Measurements from ENCODE around the gene ANO7.

ANO7 gene

GRCh38 chr2:241238693-241239198, 50.3 kb downstream of the ANO7 start:
- CTCF ChIA-PET = no interaction called here
- TF ChIP-seq CTCF (IDR thresholded peaks at IDR 0.05; ENCODE audit: insufficient read depth, low read length, missing control alignments) = no peak
- H3K4me3 ChIP-seq (ENCODE audit: low read depth, low read length) = no peak overlapping the region
- POLR2A ChIA-PET = no interaction called here
- no peak for DNase-seq (ENCODE audit: low read depth, low spot score)

- no peak overlapping the region for H3K4me3 ChIP-seq (ENCODE audit: low read depth, low read length)
- ChIA-PET CTCF (no interaction called here), POLR2A (no interaction called here)
- no peak for DNase-seq (ENCODE audit: low read depth, low spot score)
- TF ChIP-seq CTCF (IDR thresholded peaks at IDR 0.05; ENCODE audit: insufficient read depth, low read length, missing control alignments) = no peak
Observed at GRCh38 chr2:241239552-241240202, 51.2 kb downstream of the ANO7 start.

- ChIA-PET CTCF (no interaction called here), POLR2A (interaction anchor here (0.8 kb wide), 1 partner anchor 9 kb away, joined by 4 read pairs; no protein-coding TSS in a partner anchor)
- no peak for DNase-seq (ENCODE audit: low read depth, low spot score)
- H3K4me3 ChIP-seq (ENCODE audit: low read depth, low read length) = no peak overlapping the region
- TF ChIP-seq CTCF (IDR thresholded peaks at IDR 0.05; ENCODE audit: insufficient read depth, low read length, missing control alignments) = no peak
Observed at GRCh38 chr2:241240320-241241004, 52.0 kb downstream of the ANO7 start.

GRCh38 chr2:241241669-241242068, 53.2 kb downstream of the ANO7 start:
- TF ChIP-seq CTCF (IDR thresholded peaks at IDR 0.05; ENCODE audit: insufficient read depth, low read length, missing control alignments) = no peak
- no peak overlapping the region for H3K4me3 ChIP-seq (ENCODE audit: low read depth, low read length)
- CTCF ChIA-PET = interaction anchor here (1.3 kb wide), 1 partner anchor 390 kb away, joined by 4 read pairs; no protein-coding TSS in a partner anchor
- no peak for DNase-seq (ENCODE audit: low read depth, low spot score)
- POLR2A ChIA-PET = no interaction called here

- CTCF ChIA-PET = interaction anchor here (1.3 kb wide), 1 partner anchor 391 kb away, joined by 4 read pairs; no protein-coding TSS in a partner anchor
- TF ChIP-seq CTCF (IDR thresholded peaks at IDR 0.05; ENCODE audit: insufficient read depth, low read length, missing control alignments) = no peak
- POLR2A ChIA-PET = no interaction called here
- H3K4me3 ChIP-seq (ENCODE audit: low read depth, low read length) = no peak overlapping the region
- DNase-seq (ENCODE audit: low read depth, low spot score) = no peak
Observed at GRCh38 chr2:241242306-241242705, 53.8 kb downstream of the ANO7 start.

GRCh38 chr2:241244368-241244767, 55.9 kb downstream of the ANO7 start:
- ChIA-PET CTCF (interaction anchor here (0.7 to 1.2 kb wide), 3 partner anchors 9 to 393 kb away, joined by 3 to 4 read pairs (median 3); no protein-coding TSS in a partner anchor), POLR2A (no interaction called here)
- no peak overlapping the region for H3K4me3 ChIP-seq (ENCODE audit: low read depth, low read length)
- TF ChIP-seq CTCF (IDR thresholded peaks at IDR 0.05; ENCODE audit: insufficient read depth, low read length, missing control alignments) = no peak
- DNase-seq (ENCODE audit: low read depth, low spot score) = no peak

Data from AG04449 (cell line).